H1 (cell line): ENCODE data around the gene LCE4A. TPM values are rescaled to one million over a fixed set of nuclear protein-coding genes. Genes with fewer than 3 reads are reported as not detected.

Experiments used
- FOSL1 ChIP-seq: IDR thresholded peaks from 2 replicates; pipeline ENCODE4 v1.6.1; 2011; ENCODE audit warnings: mild to moderate bottlenecking, low read depth, low read length, moderate library complexity; ENCODE audit not compliant: insufficient read depth
- RXRA ChIP-seq: IDR thresholded peaks from 2 replicates; pipeline ENCODE4 v1.6.1; 2011; ENCODE audit warnings: low read depth, mild to moderate bottlenecking, low read length, moderate library complexity; ENCODE audit not compliant: insufficient read depth
- SAP30 ChIP-seq: fragments of 300-600 bp; sonication (generic); IDR thresholded peaks from 2 replicates; pipeline ENCODE4 v1.7.1; 2012; ENCODE audit warnings: low read length, moderate library complexity, mild to moderate bottlenecking, inconsistent platforms; ENCODE audit not compliant: insufficient read depth, insufficient replicate concordance
- polyA plus RNA-seq, 7 experiments: library from polyadenylated mRNA; depleted of rRNA in 3 of 7; stranded (reverse) in 5 of 7; unstranded in 2 of 7; fragments of >200 nt in 5 of 7; fragments of 200-250 nt in 2 of 7; gene quantifications; 1 replicate in 5 of 7; 2 replicates in 1 of 7; 4 replicates in 1 of 7; pipeline versions ENCODE4 v1.2.1 to v1.2.3, GENCODE V29; 2011 to 2013; ENCODE audit warnings: missing spikeins in 2 of 7, mixed read lengths in 2 of 7
- total RNA-seq: library from RNA; stranded (reverse); fragmentation: NEBNext Ultra II Directional; extraction: Animal tissue kit (Norgen Biotek cat#: 25700); gene quantifications from 2 replicates; pipeline ENCODE4 v1.2.1, GENCODE V29; 2021
- TF ChIP-seq, protein P1 (sequence below): fragments of 300-600 bp; sonication (generic); IDR thresholded peaks from 2 replicates; pipeline ENCODE4 v1.7.1; 2012; ENCODE audit warnings: low read length, moderate library complexity, mild to moderate bottlenecking, inconsistent platforms; ENCODE audit not compliant: insufficient replicate concordance

The LCE4A gene
- total and polyA plus RNA-seq, 2 of the 8 experiments (the other 6 are each of a cell fraction or from before 2014, with no cell fraction given), result not detected

DNA sequence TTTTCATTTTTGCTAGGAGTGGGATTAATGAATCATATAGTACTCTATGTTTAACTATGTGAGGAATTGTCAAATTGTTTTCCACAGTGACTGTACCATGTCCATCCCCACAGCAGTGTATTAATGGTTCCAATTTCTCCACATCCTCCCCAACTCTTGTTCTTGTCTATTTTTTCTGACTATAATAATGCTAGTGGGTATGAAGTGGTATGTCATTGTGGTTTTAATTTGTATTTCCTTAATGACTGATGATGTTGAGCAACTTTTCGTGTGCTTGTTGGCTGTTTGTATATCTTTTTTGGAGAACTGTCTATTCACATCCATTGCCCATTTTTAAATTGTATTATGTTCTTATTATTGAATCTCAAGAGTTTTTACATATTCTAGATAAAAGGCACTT is 39.9 kb downstream of the LCE4A start (continued):
- TF ChIP-seq, protein P1, sequence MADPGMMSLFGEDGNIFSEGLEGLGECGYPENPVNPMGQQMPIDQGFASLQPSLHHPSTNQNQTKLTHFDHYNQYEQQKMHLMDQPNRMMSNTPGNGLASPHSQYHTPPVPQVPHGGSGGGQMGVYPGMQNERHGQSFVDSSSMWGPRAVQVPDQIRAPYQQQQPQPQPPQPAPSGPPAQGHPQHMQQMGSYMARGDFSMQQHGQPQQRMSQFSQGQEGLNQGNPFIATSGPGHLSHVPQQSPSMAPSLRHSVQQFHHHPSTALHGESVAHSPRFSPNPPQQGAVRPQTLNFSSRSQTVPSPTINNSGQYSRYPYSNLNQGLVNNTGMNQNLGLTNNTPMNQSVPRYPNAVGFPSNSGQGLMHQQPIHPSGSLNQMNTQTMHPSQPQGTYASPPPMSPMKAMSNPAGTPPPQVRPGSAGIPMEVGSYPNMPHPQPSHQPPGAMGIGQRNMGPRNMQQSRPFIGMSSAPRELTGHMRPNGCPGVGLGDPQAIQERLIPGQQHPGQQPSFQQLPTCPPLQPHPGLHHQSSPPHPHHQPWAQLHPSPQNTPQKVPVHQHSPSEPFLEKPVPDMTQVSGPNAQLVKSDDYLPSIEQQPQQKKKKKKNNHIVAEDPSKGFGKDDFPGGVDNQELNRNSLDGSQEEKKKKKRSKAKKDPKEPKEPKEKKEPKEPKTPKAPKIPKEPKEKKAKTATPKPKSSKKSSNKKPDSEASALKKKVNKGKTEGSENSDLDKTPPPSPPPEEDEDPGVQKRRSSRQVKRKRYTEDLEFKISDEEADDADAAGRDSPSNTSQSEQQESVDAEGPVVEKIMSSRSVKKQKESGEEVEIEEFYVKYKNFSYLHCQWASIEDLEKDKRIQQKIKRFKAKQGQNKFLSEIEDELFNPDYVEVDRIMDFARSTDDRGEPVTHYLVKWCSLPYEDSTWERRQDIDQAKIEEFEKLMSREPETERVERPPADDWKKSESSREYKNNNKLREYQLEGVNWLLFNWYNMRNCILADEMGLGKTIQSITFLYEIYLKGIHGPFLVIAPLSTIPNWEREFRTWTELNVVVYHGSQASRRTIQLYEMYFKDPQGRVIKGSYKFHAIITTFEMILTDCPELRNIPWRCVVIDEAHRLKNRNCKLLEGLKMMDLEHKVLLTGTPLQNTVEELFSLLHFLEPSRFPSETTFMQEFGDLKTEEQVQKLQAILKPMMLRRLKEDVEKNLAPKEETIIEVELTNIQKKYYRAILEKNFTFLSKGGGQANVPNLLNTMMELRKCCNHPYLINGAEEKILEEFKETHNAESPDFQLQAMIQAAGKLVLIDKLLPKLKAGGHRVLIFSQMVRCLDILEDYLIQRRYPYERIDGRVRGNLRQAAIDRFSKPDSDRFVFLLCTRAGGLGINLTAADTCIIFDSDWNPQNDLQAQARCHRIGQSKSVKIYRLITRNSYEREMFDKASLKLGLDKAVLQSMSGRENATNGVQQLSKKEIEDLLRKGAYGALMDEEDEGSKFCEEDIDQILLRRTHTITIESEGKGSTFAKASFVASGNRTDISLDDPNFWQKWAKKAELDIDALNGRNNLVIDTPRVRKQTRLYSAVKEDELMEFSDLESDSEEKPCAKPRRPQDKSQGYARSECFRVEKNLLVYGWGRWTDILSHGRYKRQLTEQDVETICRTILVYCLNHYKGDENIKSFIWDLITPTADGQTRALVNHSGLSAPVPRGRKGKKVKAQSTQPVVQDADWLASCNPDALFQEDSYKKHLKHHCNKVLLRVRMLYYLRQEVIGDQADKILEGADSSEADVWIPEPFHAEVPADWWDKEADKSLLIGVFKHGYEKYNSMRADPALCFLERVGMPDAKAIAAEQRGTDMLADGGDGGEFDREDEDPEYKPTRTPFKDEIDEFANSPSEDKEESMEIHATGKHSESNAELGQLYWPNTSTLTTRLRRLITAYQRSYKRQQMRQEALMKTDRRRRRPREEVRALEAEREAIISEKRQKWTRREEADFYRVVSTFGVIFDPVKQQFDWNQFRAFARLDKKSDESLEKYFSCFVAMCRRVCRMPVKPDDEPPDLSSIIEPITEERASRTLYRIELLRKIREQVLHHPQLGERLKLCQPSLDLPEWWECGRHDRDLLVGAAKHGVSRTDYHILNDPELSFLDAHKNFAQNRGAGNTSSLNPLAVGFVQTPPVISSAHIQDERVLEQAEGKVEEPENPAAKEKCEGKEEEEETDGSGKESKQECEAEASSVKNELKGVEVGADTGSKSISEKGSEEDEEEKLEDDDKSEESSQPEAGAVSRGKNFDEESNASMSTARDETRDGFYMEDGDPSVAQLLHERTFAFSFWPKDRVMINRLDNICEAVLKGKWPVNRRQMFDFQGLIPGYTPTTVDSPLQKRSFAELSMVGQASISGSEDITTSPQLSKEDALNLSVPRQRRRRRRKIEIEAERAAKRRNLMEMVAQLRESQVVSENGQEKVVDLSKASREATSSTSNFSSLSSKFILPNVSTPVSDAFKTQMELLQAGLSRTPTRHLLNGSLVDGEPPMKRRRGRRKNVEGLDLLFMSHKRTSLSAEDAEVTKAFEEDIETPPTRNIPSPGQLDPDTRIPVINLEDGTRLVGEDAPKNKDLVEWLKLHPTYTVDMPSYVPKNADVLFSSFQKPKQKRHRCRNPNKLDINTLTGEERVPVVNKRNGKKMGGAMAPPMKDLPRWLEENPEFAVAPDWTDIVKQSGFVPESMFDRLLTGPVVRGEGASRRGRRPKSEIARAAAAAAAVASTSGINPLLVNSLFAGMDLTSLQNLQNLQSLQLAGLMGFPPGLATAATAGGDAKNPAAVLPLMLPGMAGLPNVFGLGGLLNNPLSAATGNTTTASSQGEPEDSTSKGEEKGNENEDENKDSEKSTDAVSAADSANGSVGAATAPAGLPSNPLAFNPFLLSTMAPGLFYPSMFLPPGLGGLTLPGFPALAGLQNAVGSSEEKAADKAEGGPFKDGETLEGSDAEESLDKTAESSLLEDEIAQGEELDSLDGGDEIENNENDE, result no peak
- TF ChIP-seq SAP30 (no peak), RXRA (no peak), FOSL1 (no peak)
